HFFc6 (cell line): Measurements from ENCODE around the gene CCDC40. TPM values are rescaled to one million over a fixed set of nuclear protein-coding genes. Genes with fewer than 3 reads are reported as not detected.
A peak's percentile ranks its signal among the peaks of the same experiment; 100 is the strongest.

ENCODE experiments used
- DNase-seq: peaks from one replicate; pipeline ENCODE4 v3.0.0-alpha.2; 2018
- H3K27ac Mint-ChIP-seq: 2 replicates; pipeline ENCODE4 v1.8.0; 2020; ENCODE audit warnings: mild to moderate bottlenecking, mixed read lengths
- H3K27me3 Mint-ChIP-seq: 2 replicates; pipeline ENCODE4 v1.8.0; 2021; ENCODE audit warnings: mild to moderate bottlenecking, moderate library complexity, mixed read lengths; ENCODE audit not compliant: insufficient read depth
- H3K36me3 Mint-ChIP-seq: 2 replicates; pipeline ENCODE4 v1.8.0; 2021; ENCODE audit warnings: low read depth, mixed read lengths
- H3K4me1 Mint-ChIP-seq: 2 replicates; pipeline ENCODE4 v1.8.0; 2020; ENCODE audit warnings: low read depth, mixed read lengths
- H3K4me3 Mint-ChIP-seq: 2 replicates; pipeline ENCODE4 v1.8.0; 2020; ENCODE audit warnings: mild to moderate bottlenecking, moderate library complexity, mixed read lengths
- H3K9me3 Mint-ChIP-seq: 2 replicates; pipeline ENCODE4 v1.8.0; 2020; ENCODE audit warnings: mild to moderate bottlenecking, mixed read lengths
- total RNA-seq, 6 experiments: library from RNA; stranded (reverse); fragmentation: NEBNext Ultra II Directional; extraction: Animal tissue kit (Norgen Biotek cat#: 25700); gene quantifications; 2 replicates in 1 of 6; 3 replicates in 5 of 6; pipeline ENCODE4 v1.2.3, GENCODE V29; 2021
- TF ChIP-seq, protein P1 (sequence below): fragments of 200-600 bp; sonication (generic); IDR thresholded peaks from 2 replicates; pipeline ENCODE4 v1.5.0; 2021; ENCODE audit warnings: antibody characterized with exemption, mild to moderate bottlenecking

CCDC40 gene
- total RNA-seq, 6 experiments from 2014 or later, result 1.7 to 3.2 (median 2.1) TPM

DNA sequence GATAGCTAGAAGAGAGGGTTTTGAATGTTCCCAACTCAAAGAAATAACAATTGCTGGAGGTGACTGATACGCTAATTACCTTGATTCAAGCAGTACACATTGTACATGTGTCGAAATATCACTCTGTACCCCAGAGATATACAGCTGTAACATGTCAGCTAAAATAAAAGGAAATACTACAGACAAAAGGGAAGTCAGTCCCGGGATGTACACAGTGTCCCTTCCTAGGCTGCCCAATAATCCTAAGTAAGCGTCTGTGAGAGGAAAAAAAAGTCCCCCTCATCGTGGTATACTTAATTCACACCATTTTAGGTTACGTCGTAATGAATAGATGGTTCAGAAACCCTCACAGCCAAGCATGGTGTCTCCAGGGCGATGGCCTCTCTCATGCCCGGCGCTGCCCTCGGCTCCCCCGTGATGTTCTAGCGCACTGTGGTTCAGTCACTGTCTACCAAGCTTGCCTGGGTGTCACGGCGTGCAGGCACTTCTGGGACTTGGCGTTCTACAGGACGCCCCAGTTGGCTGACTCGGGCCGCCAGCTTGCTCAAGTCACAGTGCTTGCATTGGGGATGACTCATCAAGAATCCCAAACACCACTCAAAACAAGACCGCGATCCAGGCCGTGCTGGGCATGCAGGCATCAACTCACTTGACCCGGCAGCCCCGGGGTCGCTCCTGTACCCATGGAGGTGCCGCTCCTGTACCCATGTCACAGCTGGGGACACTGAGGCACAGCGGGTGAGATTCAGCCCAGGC, 27.6 kb downstream of the CCDC40 start:
- H3K27ac Mint-ChIP-seq, result peak overlapping the region; percentile 40; the same call in 1 of the 2 replicates
- TF ChIP-seq, protein P1, sequence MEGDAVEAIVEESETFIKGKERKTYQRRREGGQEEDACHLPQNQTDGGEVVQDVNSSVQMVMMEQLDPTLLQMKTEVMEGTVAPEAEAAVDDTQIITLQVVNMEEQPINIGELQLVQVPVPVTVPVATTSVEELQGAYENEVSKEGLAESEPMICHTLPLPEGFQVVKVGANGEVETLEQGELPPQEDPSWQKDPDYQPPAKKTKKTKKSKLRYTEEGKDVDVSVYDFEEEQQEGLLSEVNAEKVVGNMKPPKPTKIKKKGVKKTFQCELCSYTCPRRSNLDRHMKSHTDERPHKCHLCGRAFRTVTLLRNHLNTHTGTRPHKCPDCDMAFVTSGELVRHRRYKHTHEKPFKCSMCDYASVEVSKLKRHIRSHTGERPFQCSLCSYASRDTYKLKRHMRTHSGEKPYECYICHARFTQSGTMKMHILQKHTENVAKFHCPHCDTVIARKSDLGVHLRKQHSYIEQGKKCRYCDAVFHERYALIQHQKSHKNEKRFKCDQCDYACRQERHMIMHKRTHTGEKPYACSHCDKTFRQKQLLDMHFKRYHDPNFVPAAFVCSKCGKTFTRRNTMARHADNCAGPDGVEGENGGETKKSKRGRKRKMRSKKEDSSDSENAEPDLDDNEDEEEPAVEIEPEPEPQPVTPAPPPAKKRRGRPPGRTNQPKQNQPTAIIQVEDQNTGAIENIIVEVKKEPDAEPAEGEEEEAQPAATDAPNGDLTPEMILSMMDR, result no peak

DNA sequence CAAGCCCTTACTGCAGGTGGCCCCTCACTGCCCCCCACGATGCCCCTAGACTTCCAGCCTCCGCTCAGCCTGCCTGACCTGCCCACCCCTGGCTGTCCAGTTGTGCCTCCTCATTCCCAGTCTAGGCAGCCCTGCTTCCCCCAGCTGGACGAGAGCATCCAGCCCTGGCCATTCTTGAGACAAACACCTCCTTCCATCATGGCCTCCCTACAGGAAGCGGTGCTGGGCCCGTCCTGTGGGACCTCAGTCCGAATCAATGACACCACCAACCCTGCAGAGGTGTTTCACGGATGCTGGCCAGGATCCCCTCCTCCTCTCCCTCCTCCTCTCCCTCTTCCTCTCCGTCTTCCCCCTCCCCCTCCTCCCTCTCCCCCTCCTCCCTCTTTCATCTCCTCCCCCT, 28.3 kb downstream of the CCDC40 start:
- peaks cover 7% of the 10 kb centered on the region; the same call in 1 of the 2 replicates for H3K27me3 Mint-ChIP-seq
- TF ChIP-seq, protein P1, result no peak
- DNase-seq, result no peak
- no peak overlapping the region for H3K27ac Mint-ChIP-seq
- H3K4me1 Mint-ChIP-seq, result peaks cover 28% of the 10 kb centered on the region
- no peaks in the 10 kb centered on the region for H3K36me3 Mint-ChIP-seq
- H3K4me3 Mint-ChIP-seq, result peak overlapping the region; percentile 22; the same call in 1 of the 2 replicates
- no peaks in the 10 kb centered on the region for H3K9me3 Mint-ChIP-seq

More for the DNA sequence above, 27.6 kb downstream of the CCDC40 start:
- H3K27me3 Mint-ChIP-seq, result peaks cover 9% of the 10 kb centered on the region; the same call in 1 of the 2 replicates
- H3K36me3 Mint-ChIP-seq, result no peaks in the 10 kb centered on the region
- peak overlapping the region; percentile 22; the same call in 1 of the 2 replicates for H3K4me3 Mint-ChIP-seq
- peak; percentile 50 for DNase-seq
- no peaks in the 10 kb centered on the region for H3K9me3 Mint-ChIP-seq
- peaks cover 23% of the 10 kb centered on the region for H3K4me1 Mint-ChIP-seq

DNA sequence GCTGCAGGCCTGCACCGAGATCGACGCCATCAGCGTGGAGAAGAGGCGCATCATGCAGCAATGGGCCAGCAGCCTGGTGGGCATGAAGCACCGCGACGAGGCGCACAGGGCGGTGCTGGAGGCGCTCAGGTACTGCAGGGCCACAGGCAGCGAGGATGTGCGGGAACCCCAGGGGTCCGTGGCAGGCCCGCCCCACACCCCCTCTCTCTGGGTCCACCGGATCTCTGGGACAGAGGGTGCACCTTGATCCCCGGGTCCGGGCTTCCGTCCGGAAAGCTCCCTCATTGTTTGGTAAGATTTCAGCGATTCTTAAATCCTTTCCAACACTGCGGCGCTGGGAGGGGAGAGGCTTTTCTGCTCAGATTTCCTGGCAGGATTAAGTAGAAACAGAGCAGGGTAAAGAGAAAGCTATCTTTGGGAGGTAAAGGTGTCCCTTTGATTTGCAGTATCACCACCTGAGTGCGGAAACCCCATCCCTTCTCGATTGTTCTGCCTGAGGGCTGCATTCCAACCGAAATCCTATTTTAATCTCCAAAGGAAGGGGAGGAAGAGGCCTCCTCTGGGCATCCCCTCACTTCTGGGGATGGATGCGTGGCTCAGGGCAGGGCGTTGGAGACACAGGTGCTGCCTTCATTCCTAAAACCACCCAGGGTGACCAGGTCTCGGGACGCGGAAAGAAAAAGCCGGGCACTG, 29.2 kb downstream of the CCDC40 start:
- Mint-ChIP-seq H3K27ac (no peak overlapping the region), H3K4me1 (peaks cover 28% of the 10 kb centered on the region), H3K27me3 (peaks cover 6% of the 10 kb centered on the region; the same call in 1 of the 2 replicates), H3K9me3 (no peaks in the 10 kb centered on the region), H3K36me3 (no peaks in the 10 kb centered on the region), H3K4me3 (no peak overlapping the region)
- DNase-seq, result no peak
- TF ChIP-seq, protein P1, result no peak

DNA sequence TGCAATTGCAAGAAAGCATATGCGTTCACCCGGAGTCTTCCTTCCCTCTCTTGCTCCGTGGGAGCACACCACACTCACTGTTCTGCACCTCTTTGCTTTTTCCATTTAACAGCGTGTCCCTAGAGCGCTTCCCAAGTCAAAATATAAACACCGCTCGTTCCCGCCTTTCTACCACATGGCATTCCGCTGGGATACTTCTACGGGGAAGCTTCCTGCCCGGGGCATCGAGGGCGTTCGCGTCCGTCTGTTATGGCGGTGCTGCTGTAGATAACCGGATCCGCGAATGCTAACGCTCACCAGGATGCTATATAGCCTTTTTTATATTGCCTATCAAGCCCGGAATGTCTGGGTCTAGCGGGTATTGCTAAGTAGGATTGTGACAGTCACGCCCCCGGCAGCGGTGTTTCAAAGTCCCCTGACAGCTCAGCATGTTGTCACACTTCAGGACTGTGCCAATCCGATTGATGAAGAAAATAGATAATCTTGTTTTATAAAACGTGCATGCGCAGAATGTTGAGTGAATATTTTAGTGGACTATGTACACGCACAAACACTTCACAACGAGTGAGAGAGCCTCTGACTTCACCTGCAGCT, 31.0 kb downstream of the CCDC40 start:
- DNase-seq, result no peak
- Mint-ChIP-seq H3K36me3 (no peaks in the 10 kb centered on the region), H3K4me1 (peaks cover 34% of the 10 kb centered on the region), H3K4me3 (no peak overlapping the region), H3K27ac (no peak overlapping the region), H3K27me3 (no peaks in the 10 kb centered on the region; the same call in 1 of the 2 replicates), H3K9me3 (no peaks in the 10 kb centered on the region)
- TF ChIP-seq, protein P1, result no peak

DNA sequence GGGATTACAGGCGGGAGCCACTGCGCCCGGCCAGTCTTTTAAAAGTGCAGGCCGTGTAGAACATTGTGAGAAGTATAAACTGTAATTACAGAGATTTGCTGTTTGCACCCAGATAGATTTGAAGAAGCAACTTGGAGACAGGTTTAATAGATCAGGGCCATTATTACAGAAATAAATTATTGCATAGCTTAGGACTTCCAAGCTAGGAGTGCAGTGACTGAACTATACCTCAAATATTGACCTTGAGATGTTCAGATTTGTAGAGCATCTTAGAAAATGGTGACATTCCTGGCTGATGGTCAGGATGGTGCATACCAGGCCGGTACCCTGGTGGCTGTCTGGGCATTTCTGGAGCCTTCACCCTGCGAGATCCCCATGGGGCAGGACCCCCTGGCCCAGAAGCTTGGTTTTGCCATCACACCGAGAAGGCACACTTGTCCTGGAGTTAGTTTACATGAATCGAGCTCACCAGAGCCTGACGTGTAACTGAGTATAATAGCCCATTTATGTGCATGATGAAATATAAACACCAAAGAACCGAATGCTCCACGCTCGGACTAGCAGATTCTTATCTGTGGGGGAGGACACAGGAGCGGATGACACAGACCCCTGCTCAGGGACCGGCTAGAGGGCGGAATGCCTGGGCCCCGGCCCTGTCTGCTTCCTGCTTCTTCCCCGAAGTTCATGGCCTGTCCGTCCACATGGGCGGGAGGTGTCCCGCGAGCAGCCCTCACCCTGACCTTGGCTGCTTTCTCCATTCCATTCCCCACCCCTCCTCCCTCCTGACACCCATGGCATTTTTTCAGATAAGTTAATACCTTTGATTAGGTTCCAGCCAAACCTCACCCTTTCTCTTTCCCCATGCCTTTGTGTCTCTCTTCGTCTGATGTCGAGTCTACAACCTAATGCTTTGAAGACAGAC, 32.1 kb downstream of the CCDC40 start:
- H3K36me3 Mint-ChIP-seq, result no peaks in the 10 kb centered on the region
- TF ChIP-seq, protein P1, result no peak
- H3K9me3 Mint-ChIP-seq, result no peaks in the 10 kb centered on the region
- peaks cover 34% of the 10 kb centered on the region for H3K4me1 Mint-ChIP-seq
- peak; percentile 57 for DNase-seq
- H3K27me3 Mint-ChIP-seq, result no peaks in the 10 kb centered on the region; the same call in 1 of the 2 replicates
- H3K27ac Mint-ChIP-seq, result peak overlapping the region; percentile 72
- H3K4me3 Mint-ChIP-seq, result peak overlapping the region; percentile 42
